Fibroblast of lung (primary cell): Measurements from ENCODE around the gene LRP1.

ENCODE experiments used
- EZH2 ChIP-seq: IDR thresholded peaks from 2 replicates; pipeline ENCODE4 v1.5.1; 2012; ENCODE audit warnings: low read length, control low read depth, mild to moderate bottlenecking; ENCODE audit errors: missing control alignments
- TF ChIP-seq, protein P1 (sequence below), 2 donors: IDR thresholded peaks in 1 of 2; conservative IDR thresholded peaks in 1 of 2; 1 replicate in 1 of 2; 2 replicates in 1 of 2; pipeline ENCODE4 v1.5.1; 2011 to 2012; ENCODE audit warnings: low read length in 2 of 2, control low read depth in 1 of 2, inconsistent platforms in 1 of 2, low read depth in 1 of 2, mild to moderate bottlenecking in 1 of 2

GRCh38 chr12:57181561-57182155 is 53.4 kb downstream of the LRP1 start:
- TF ChIP-seq, protein P1, sequence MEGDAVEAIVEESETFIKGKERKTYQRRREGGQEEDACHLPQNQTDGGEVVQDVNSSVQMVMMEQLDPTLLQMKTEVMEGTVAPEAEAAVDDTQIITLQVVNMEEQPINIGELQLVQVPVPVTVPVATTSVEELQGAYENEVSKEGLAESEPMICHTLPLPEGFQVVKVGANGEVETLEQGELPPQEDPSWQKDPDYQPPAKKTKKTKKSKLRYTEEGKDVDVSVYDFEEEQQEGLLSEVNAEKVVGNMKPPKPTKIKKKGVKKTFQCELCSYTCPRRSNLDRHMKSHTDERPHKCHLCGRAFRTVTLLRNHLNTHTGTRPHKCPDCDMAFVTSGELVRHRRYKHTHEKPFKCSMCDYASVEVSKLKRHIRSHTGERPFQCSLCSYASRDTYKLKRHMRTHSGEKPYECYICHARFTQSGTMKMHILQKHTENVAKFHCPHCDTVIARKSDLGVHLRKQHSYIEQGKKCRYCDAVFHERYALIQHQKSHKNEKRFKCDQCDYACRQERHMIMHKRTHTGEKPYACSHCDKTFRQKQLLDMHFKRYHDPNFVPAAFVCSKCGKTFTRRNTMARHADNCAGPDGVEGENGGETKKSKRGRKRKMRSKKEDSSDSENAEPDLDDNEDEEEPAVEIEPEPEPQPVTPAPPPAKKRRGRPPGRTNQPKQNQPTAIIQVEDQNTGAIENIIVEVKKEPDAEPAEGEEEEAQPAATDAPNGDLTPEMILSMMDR (conservative IDR thresholded peaks at IDR 0.05 in 1 of 2, IDR thresholded peaks at IDR 0.05 in 1 of 2; ENCODE audit: low read depth in 1 of 2, low read length in 2 of 2) = no peak
- no peak for TF ChIP-seq EZH2
